ENCODE data around the gene PLA2G2F.

Gene PLA2G2F

DNA sequence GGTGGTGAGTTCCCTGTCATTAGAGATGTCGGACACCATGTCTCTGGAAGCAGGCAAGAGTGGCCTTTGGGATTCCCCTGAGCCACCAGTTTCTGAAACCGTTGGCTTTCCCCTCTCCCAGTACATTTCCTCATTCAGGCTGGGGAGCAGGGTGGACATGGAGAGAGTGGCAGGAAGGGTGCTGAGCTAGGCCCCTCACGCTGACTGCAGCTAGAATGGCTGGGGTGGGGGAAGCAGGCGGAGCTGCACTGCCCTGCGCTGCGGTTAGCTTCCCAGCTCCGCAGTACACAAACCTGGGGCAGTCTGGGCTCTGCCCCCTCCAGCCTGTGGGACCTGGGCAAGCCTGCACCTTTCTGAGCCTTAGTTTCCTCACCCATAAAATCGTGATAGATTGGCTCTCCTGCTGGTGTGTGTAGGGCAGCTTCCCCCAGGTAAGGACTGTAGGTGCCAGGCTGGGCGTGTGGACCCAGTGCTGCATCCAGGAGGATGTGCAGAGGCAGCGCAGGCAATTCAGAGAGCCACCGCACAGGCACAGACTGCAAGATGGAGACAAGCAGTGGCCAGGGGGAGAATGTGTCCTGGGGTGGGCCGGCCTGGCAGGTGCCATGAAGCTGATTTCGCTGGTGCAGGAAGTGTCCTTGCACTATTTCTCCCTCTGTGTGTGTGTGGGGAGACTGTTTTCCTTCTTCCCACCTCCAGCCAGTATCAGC lies 3.0 kb downstream of the PLA2G2F start:
- no peak overlapping the region for H3K27ac ChIP-seq (ENCODE audit: low read depth, low read length)
- no peaks in the 10 kb centered on the region for H3K36me3 ChIP-seq (ENCODE audit: control insufficient read depth, low read length)
- no peak overlapping the region for H3K4me2 ChIP-seq (ENCODE audit: low read length)
- H3K4me3 ChIP-seq (ENCODE audit: low read length), result no peak overlapping the region
- no peaks in the 10 kb centered on the region for H3K4me1 ChIP-seq (ENCODE audit: control insufficient read depth, low read length)
- no peaks in the 10 kb centered on the region for H4K20me1 ChIP-seq (ENCODE audit: control insufficient read depth, insufficient read depth, low read depth, low read length)
- no peaks in the 10 kb centered on the region for H3K27me3 ChIP-seq (ENCODE audit: control insufficient read depth, low read length)
- TF ChIP-seq, protein P1, sequence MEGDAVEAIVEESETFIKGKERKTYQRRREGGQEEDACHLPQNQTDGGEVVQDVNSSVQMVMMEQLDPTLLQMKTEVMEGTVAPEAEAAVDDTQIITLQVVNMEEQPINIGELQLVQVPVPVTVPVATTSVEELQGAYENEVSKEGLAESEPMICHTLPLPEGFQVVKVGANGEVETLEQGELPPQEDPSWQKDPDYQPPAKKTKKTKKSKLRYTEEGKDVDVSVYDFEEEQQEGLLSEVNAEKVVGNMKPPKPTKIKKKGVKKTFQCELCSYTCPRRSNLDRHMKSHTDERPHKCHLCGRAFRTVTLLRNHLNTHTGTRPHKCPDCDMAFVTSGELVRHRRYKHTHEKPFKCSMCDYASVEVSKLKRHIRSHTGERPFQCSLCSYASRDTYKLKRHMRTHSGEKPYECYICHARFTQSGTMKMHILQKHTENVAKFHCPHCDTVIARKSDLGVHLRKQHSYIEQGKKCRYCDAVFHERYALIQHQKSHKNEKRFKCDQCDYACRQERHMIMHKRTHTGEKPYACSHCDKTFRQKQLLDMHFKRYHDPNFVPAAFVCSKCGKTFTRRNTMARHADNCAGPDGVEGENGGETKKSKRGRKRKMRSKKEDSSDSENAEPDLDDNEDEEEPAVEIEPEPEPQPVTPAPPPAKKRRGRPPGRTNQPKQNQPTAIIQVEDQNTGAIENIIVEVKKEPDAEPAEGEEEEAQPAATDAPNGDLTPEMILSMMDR (IDR thresholded peaks at IDR 0.05; ENCODE audit: low read depth, low read length, poor library complexity, severe bottlenecking), result no peak
- no peak for TF ChIP-seq EZH2phosphoT487 (IDR thresholded peaks at IDR 0.05; ENCODE audit: borderline replicate concordance, low read length)
- H3K79me2 ChIP-seq (ENCODE audit: control insufficient read depth, low read length), result no peaks in the 10 kb centered on the region
- no peaks in the 10 kb centered on the region for H3K9me3 ChIP-seq (ENCODE audit: control insufficient read depth, insufficient read depth, low read length)
- H3K9me2 ChIP-seq (replicated peaks; ENCODE audit: control insufficient read depth, low read length), result no peaks in the 10 kb centered on the region
- no peaks in the 10 kb centered on the region for H3F3A ChIP-seq (ENCODE audit: control insufficient read depth, insufficient read depth)

DNA sequence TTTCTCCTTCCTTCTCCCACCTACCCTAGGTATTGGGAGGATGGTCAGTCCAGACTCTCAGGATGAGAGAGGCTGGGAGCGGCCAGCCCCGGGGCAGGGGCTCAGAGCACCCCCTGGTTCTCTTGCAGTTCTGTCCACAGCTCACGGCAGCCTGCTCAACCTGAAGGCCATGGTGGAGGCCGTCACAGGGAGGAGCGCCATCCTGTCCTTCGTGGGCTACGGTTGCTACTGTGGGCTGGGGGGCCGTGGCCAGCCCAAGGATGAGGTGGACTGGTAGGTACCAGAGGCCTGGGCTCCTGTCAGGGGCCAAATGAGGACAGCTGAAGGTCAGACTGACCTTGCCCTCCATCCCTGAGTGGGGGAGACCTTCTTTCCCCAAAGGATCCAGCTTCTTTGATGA lies 4.2 kb downstream of the PLA2G2F start:
- Histone ChIP-seq H3K79me2 (ENCODE audit: control insufficient read depth, low read length) (no peaks in the 10 kb centered on the region), H3K36me3 (ENCODE audit: control insufficient read depth, low read length) (no peaks in the 10 kb centered on the region), H3K9me2 (replicated peaks; ENCODE audit: control insufficient read depth, low read length) (no peaks in the 10 kb centered on the region), H3K27me3 (ENCODE audit: control insufficient read depth, low read length) (no peaks in the 10 kb centered on the region), H3K4me1 (ENCODE audit: control insufficient read depth, low read length) (no peaks in the 10 kb centered on the region), H3F3A (ENCODE audit: control insufficient read depth, insufficient read depth) (no peaks in the 10 kb centered on the region), H4K20me1 (ENCODE audit: control insufficient read depth, insufficient read depth, low read depth, low read length) (no peaks in the 10 kb centered on the region), H3K27ac (ENCODE audit: low read depth, low read length) (no peak overlapping the region), H3K9me3 (ENCODE audit: control insufficient read depth, insufficient read depth, low read length) (no peaks in the 10 kb centered on the region), H3K4me3 (ENCODE audit: low read length) (no peak overlapping the region), H3K4me2 (ENCODE audit: low read length) (no peak overlapping the region)
- TF ChIP-seq, protein P1 (IDR thresholded peaks at IDR 0.05; ENCODE audit: low read depth, low read length, poor library complexity, severe bottlenecking), result no peak
- no peak for TF ChIP-seq EZH2phosphoT487 (IDR thresholded peaks at IDR 0.05; ENCODE audit: borderline replicate concordance, low read length)

DNA sequence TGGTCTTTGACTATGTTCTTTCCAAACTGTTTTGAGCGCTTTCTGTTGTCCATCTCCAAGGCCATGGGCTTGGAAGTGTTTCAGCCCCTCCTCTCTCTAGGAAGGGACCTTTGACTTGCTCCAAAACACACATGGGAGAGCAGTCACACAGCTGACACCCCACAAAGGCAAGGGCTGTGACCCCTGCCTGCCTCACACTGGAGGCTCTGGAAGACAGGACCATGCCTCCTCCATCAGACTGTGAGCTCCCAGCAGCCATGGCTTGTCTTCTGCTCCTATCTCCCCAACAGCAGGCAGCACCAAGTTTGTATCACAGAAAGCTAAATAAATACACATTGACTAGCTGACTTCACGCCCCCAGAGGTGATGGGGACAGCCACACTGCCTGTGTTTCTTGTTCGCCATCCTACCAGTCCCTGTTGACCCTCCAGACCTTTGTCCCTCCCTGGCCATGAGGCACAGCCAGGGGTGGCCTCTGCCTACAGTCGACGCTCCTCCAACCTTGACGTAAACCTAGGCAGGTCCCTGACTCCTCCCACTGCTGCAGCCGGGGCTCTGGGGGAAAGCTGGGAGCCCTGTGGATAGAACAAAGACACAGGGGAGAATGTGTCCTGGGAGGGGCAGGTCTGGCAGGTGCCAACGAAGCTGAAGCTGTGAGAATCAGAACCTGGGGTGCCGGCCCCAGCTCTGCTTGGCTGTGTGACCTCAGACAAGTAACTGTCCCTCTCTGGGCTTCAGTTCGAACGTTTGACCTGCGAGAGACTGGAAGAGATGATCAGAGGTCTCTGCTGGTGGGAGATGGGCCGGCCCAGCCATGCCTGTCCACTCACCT lies 4.8 kb downstream of the PLA2G2F start:
- no peaks in the 10 kb centered on the region for H3K4me1 ChIP-seq (ENCODE audit: control insufficient read depth, low read length)
- no peak overlapping the region for H3K4me2 ChIP-seq (ENCODE audit: low read length)
- H3K27me3 ChIP-seq (ENCODE audit: control insufficient read depth, low read length), result no peaks in the 10 kb centered on the region
- H3K4me3 ChIP-seq (ENCODE audit: low read length), result no peak overlapping the region
- H3K9me3 ChIP-seq (ENCODE audit: control insufficient read depth, insufficient read depth, low read length), result no peaks in the 10 kb centered on the region
- no peaks in the 10 kb centered on the region for H3K36me3 ChIP-seq (ENCODE audit: control insufficient read depth, low read length)
- no peaks in the 10 kb centered on the region for H3K9me2 ChIP-seq (replicated peaks; ENCODE audit: control insufficient read depth, low read length)
- TF ChIP-seq, protein P1 (IDR thresholded peaks at IDR 0.05; ENCODE audit: low read depth, low read length, poor library complexity, severe bottlenecking), result no peak
- no peak for TF ChIP-seq EZH2phosphoT487 (IDR thresholded peaks at IDR 0.05; ENCODE audit: borderline replicate concordance, low read length)
- H3F3A ChIP-seq (ENCODE audit: control insufficient read depth, insufficient read depth), result no peaks in the 10 kb centered on the region
- H3K27ac ChIP-seq (ENCODE audit: low read depth, low read length), result no peak overlapping the region
- no peaks in the 10 kb centered on the region for H3K79me2 ChIP-seq (ENCODE audit: control insufficient read depth, low read length)
- no peaks in the 10 kb centered on the region for H4K20me1 ChIP-seq (ENCODE audit: control insufficient read depth, insufficient read depth, low read depth, low read length)
